HepG2 (cell line): ENCODE measurements around the gene KLHL28. TPM values are rescaled to one million over a fixed set of nuclear protein-coding genes. Genes with fewer than 3 reads are reported as not detected.

Experiments used
- ATAC-seq: fragments of 200-7000 bp; cut with Tn5 transposase; 3 replicates; pipeline ENCODE4 v1.9.1; 2020; ENCODE audit warnings: mild to moderate bottlenecking, moderate library complexity
- BruUV-seq: library from RNA; stranded (reverse); fragments of 400-500 nt; replicated peaks from 2 replicates; lab custom pipeline; 2021; lab: Mats Ljungman, UMichigan
- CTCF ChIA-PET: fragments of 300-600 bp; formaldehyde crosslinking; extraction: SDS; loops from one replicate; lab custom pipeline; 2021; ENCODE audit warnings: low total read pairs, inconsistent platforms, low intra/inter-chr PET ratio; lab: Yijun Ruan, JAX
- POLR2A ChIA-PET: fragments of 350-600 bp; sonication (Branson Sonifier 250); formaldehyde crosslinking; loops from one replicate; lab custom pipeline; 2020; ENCODE audit warnings: antibody characterized with exemption, inconsistent platforms; lab: Yijun Ruan, JAX
- DNase-seq: peaks from one replicate; pipeline ENCODE4 v3.0.0-alpha.2; 2015; ENCODE audit warnings: low spot score
- FAIRE-seq: peaks from 3 replicates; lab custom pipeline; 2011; peaks lifted over from hg19 to GRCh38; lab: Jason Lieb, UNC
- H2AFZ ChIP-seq: one replicate; pipeline ENCODE4 v1.6.1; 2011; ENCODE audit warnings: low read length, inconsistent platforms
- H3K27ac ChIP-seq: fragments of 300-600 bp; 3 replicates; pipeline ENCODE4 v1.8.0; 2011; ENCODE audit warnings: mixed run types, mild to moderate bottlenecking, mixed read lengths, low read length, inconsistent platforms; ENCODE audit not compliant: insufficient read depth; ENCODE audit errors: extremely low read length
- H3K27me3 ChIP-seq, 2 experiments: fragments of 200-600 bp in 1 of 2; 2 replicates in 1 of 2; 3 replicates in 1 of 2; pipeline versions ENCODE4 v1.6.0 to v1.8.0; 2011; ENCODE audit warnings: low read length in 2 of 2, mild to moderate bottlenecking in 2 of 2, moderate library complexity in 2 of 2, inconsistent platforms in 1 of 2; ENCODE audit not compliant: insufficient read depth in 2 of 2, control insufficient read depth in 1 of 2
- H3K36me3 ChIP-seq, 2 experiments: fragments of 200-600 bp in 1 of 2; replicated peaks in 1 of 2; 2 replicates in 1 of 2; 3 replicates in 1 of 2; pipeline versions ENCODE4 v1.5.1 to v1.8.0; 2011; ENCODE audit warnings: low read length in 2 of 2, inconsistent platforms in 1 of 2; ENCODE audit not compliant: insufficient read depth in 2 of 2, control insufficient read depth in 1 of 2
- H3K4me1 ChIP-seq: 2 replicates; pipeline ENCODE4 v1.5.1; 2012; ENCODE audit warnings: low read length, inconsistent platforms; ENCODE audit not compliant: insufficient read depth
- H3K4me2 ChIP-seq: 2 replicates; pipeline ENCODE4 v1.6.0; 2011; ENCODE audit warnings: low read depth, low read length, inconsistent platforms
- H3K4me3 ChIP-seq, 3 experiments: fragments of 200-600 bp in 1 of 3; sonication (generic), shearing (Covaris generic) in 1 of 3; replicated peaks in 1 of 3; 2 replicates each; pipeline ENCODE4 v1.5.1; 2011 to 2016; ENCODE audit warnings: low read length in 3 of 3, inconsistent platforms in 2 of 3, low read depth in 2 of 3, mild to moderate bottlenecking in 2 of 3, control low read depth in 1 of 3, mixed read lengths in 1 of 3; ENCODE audit not compliant: insufficient read depth in 1 of 3
- H3K79me2 ChIP-seq: one replicate; pipeline ENCODE4 v1.6.1; 2011; ENCODE audit warnings: low read length, inconsistent platforms; ENCODE audit not compliant: insufficient read depth
- H3K9ac ChIP-seq: 2 replicates; pipeline ENCODE4 v1.6.0; 2011; ENCODE audit warnings: mild to moderate bottlenecking, low read depth, low read length, inconsistent platforms; ENCODE audit not compliant: insufficient read depth
- H3K9me3 ChIP-seq: 2 replicates; pipeline ENCODE4 v1.5.1; 2012; ENCODE audit warnings: mild to moderate bottlenecking, low read length
- H4K20me1 ChIP-seq: 2 replicates; pipeline ENCODE4 v1.6.0; 2011; ENCODE audit warnings: inconsistent platforms, mild to moderate bottlenecking, low read length, moderate library complexity; ENCODE audit not compliant: insufficient read depth
- ATF1 ChIP-seq: IDR thresholded peaks from 2 replicates; pipeline ENCODE4 v1.6.1; 2016; ENCODE audit warnings: mild to moderate bottlenecking, control low read depth
- HDAC1 ChIP-seq: sonication (generic); formaldehyde crosslinking; IDR thresholded peaks from 2 replicates; pipeline ENCODE4 v1.5.1; 2020; ENCODE audit warnings: mild to moderate bottlenecking, missing genetic modification reagents
- HHEX ChIP-seq: IDR thresholded peaks from 2 replicates; pipeline ENCODE4 v1.6.1; 2016; ENCODE audit warnings: control low read depth
- ISX ChIP-seq: sonication (generic); formaldehyde crosslinking; conservative IDR thresholded peaks from 2 replicates; pipeline ENCODE4 v1.5.0; 2020; ENCODE audit warnings: missing genetic modification reagents
- MED8 ChIP-seq: sonication (generic); formaldehyde crosslinking; IDR thresholded peaks from 2 replicates; pipeline ENCODE4 v1.8.1; 2023; ENCODE audit warnings: mild to moderate bottlenecking, missing genetic modification reagents; ENCODE audit not compliant: insufficient replicate concordance
- NCOR1 ChIP-seq: fragments of 200-600 bp; sonication (generic); IDR thresholded peaks from 2 replicates; pipeline ENCODE4 v1.7.0; 2017; ENCODE audit warnings: antibody characterized with exemption, low read length, borderline replicate concordance
- NR2F1 ChIP-seq, 2 experiments: fragments of 450-650 bp in 1 of 2; formaldehyde crosslinking in 1 of 2; IDR thresholded peaks; 2 replicates each; pipeline versions ENCODE4 v1.5.0 to v1.6.1; 2016 to 2020; ENCODE audit warnings: mild to moderate bottlenecking in 1 of 2, missing compliant biosample characterization in 1 of 2, missing genetic modification reagents in 1 of 2, moderate library complexity in 1 of 2
- PLRG1 ChIP-seq: fragments of 450-650 bp; conservative IDR thresholded peaks from 2 replicates; pipeline ENCODE4 v1.6.1; 2016
- ZC3H4 ChIP-seq: sonication (generic); formaldehyde crosslinking; IDR thresholded peaks from 2 replicates; pipeline ENCODE4 v1.4.0; 2020; ENCODE audit warnings: missing genetic modification reagents, borderline replicate concordance
- ZNF607 ChIP-seq: sonication (generic); formaldehyde crosslinking; IDR thresholded peaks from 2 replicates; pipeline ENCODE4 v1.5.1; 2020; ENCODE audit warnings: missing genetic modification reagents, mild to moderate bottlenecking, borderline replicate concordance
- WGBS: methylation state at CpG from one replicate; pipeline ENCODE4 v1.1.6; 2017; ENCODE audit warnings: low lambda C conversion rate; 5-methylcytosine and 5-hydroxymethylcytosine counted together
- in situ Hi-C: cut with HindIII; loops from 2 replicates; pipeline ENCODE4 v1.10.0; 2017; ENCODE audit warnings: low pct_unique_long_range_greater_than_20kb; ENCODE audit not compliant: extremely low pct_ligation_motif_present
- intact Hi-C: fragments of 100-400 bp; cut with micrococcal nuclease; formaldehyde crosslinking; loops from one replicate; pipeline ENCODE4 v1.10.0; 2022; ENCODE audit not compliant: unreplicated experiment
- polyA plus RNA-seq, 8 experiments: library from polyadenylated mRNA; depleted of rRNA in 3 of 8; stranded (reverse) in 7 of 8; unstranded in 1 of 8; fragments of >200 nt; fragmentation: Illumina TruSeq in 4 of 8; extraction: Trizol in 4 of 8; gene quantifications; 2 replicates each; pipeline versions ENCODE4 v1.2.1 to v1.2.3, GENCODE V29; 2011 to 2016; ENCODE audit warnings: low read depth in 4 of 8, missing spikeins in 1 of 8, mixed read lengths in 1 of 8; ENCODE audit not compliant: insufficient read depth in 1 of 8
- total RNA-seq, 5 experiments: library from RNA; depleted of rRNA; stranded (reverse); fragments of >200 nt; fragmentation: Illumina TruSeq; extraction: Trizol; gene quantifications; 2 replicates each; pipeline ENCODE4 v1.2.3, GENCODE V29; 2016; ENCODE audit warnings: low read depth in 1 of 5
- TF ChIP-seq, protein P1 (sequence below): sonication (generic); formaldehyde crosslinking; IDR thresholded peaks from one replicate; pipeline ENCODE4 v1.5.1; 2020; ENCODE audit warnings: mild to moderate bottlenecking, missing genetic modification reagents; ENCODE audit errors: not compliant biosample characterization
- TF ChIP-seq, protein P2 (sequence below): sonication (generic); formaldehyde crosslinking; IDR thresholded peaks from 2 replicates; pipeline ENCODE4 v1.5.0; 2020; ENCODE audit warnings: mild to moderate bottlenecking, missing genetic modification reagents
- TF ChIP-seq, protein P3 (sequence below): sonication (generic); formaldehyde crosslinking; IDR thresholded peaks from 2 replicates; pipeline ENCODE4 v1.4.0; 2020; ENCODE audit warnings: missing genetic modification reagents, low read depth, mild to moderate bottlenecking, borderline replicate concordance

Gene KLHL28
- total and polyA plus RNA-seq, 2 of the 13 experiments (the other 11 are each of a cell fraction or from before 2014, with no cell fraction given) = 3.4 to 6.6 TPM

DNA sequence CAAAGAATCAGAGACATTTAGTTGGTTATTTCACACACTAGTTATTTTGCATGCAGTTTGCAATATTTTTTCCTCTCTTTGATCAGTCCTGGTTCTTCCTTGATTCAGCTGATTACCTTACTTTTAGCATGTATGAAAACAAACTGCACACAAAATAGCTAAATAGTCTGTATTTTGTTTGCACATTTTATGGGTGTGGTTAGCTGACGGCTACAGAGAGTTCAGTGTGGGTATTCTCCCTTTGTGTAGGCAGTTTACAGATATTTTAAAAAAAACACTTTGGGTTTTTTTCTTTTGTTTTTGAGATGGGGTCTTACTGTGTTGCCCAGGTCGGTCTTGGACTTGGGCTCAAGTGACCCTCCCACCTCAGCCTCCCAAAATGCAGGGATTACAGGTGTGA, 28.8 kb upstream of the KLHL28 start:
- no peaks in the 10 kb centered on the region for H3K9me3 ChIP-seq
- CTCF ChIA-PET = no interaction called here
- POLR2A ChIA-PET = no interaction called here
- peaks cover 5% of the 10 kb centered on the region for H3K79me2 ChIP-seq
- FAIRE-seq (no peak), ATAC-seq (no peak), DNase-seq (no peak)
- 84% methylated on average over 2 of the region's 2 CpGs for WGBS
- no peak overlapping the region for H2AFZ ChIP-seq
- H3K4me2 ChIP-seq = no peak overlapping the region
- in situ Hi-C loops (no loop called here), intact Hi-C loops (no loop called here)
- H4K20me1 ChIP-seq = no peaks in the 10 kb centered on the region
- H3K4me1 ChIP-seq = peaks cover 22% of the 10 kb centered on the region
- H3K27me3 ChIP-seq = no peaks in the 10 kb centered on the region
- no peak overlapping the region for H3K27ac ChIP-seq
- no TSS peak for BruUV-seq
- no peaks in the 10 kb centered on the region; a peak in 1 of 5 replicates for H3K36me3 ChIP-seq
- no peak for TF ChIP-seq ISX
- no peak for TF ChIP-seq HDAC1 (CRISPR knock-in tag)
- TF ChIP-seq, protein P1, sequence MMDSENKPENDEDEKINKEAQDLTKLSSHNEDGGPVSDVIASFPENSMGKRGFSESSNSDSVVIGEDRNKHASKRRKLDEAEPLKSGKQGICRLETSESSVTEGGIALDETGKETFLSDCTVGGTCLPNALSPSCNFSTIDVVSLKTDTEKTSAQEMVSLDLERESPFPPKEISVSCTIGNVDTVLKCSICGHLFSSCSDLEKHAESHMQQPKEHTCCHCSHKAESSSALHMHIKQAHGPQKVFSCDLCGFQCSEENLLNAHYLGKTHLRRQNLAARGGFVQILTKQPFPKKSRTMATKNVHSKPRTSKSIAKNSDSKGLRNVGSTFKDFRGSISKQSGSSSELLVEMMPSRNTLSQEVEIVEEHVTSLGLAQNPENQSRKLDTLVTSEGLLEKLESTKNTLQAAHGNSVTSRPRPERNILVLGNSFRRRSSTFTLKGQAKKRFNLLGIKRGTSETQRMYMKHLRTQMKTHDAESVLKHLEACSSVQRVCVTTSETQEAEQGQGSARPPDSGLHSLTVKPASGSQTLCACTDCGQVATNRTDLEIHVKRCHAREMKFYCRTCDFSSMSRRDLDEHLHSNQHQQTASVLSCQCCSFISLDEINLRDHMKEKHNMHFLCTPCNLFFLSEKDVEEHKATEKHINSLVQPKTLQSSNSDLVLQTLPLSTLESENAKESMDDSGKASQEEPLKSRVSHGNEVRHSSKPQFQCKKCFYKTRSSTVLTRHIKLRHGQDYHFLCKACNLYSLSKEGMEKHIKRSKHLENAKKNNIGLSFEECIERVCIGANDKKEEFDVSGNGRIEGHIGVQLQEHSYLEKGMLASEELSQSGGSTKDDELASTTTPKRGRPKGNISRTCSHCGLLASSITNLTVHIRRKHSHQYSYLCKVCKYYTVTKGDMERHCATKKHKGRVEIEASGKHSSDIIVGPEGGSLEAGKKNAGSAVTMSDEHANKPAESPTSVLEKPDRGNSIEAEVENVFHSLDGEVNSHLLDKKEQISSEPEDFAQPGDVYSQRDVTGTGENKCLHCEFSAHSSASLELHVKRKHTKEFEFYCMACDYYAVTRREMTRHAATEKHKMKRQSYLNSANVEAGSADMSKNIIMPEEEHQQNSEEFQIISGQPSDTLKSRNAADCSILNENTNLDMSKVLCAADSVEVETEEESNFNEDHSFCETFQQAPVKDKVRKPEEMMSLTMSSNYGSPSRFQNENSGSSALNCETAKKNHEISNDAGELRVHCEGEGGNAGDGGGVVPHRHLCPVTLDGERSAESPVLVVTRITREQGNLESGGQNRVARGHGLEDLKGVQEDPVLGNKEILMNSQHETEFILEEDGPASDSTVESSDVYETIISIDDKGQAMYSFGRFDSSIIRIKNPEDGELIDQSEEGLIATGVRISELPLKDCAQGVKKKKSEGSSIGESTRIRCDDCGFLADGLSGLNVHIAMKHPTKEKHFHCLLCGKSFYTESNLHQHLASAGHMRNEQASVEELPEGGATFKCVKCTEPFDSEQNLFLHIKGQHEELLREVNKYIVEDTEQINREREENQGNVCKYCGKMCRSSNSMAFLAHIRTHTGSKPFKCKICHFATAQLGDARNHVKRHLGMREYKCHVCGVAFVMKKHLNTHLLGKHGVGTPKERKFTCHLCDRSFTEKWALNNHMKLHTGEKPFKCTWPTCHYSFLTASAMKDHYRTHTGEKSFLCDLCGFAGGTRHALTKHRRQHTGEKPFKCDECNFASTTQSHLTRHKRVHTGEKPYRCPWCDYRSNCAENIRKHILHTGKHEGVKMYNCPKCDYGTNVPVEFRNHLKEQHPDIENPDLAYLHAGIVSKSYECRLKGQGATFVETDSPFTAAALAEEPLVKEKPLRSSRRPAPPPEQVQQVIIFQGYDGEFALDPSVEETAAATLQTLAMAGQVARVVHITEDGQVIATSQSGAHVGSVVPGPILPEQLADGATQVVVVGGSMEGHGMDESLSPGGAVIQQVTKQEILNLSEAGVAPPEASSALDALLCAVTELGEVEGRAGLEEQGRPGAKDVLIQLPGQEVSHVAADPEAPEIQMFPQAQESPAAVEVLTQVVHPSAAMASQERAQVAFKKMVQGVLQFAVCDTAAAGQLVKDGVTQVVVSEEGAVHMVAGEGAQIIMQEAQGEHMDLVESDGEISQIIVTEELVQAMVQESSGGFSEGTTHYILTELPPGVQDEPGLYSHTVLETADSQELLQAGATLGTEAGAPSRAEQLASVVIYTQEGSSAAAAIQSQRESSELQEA = no peak
- no peak for TF ChIP-seq PLRG1
- TF ChIP-seq, protein P2, sequence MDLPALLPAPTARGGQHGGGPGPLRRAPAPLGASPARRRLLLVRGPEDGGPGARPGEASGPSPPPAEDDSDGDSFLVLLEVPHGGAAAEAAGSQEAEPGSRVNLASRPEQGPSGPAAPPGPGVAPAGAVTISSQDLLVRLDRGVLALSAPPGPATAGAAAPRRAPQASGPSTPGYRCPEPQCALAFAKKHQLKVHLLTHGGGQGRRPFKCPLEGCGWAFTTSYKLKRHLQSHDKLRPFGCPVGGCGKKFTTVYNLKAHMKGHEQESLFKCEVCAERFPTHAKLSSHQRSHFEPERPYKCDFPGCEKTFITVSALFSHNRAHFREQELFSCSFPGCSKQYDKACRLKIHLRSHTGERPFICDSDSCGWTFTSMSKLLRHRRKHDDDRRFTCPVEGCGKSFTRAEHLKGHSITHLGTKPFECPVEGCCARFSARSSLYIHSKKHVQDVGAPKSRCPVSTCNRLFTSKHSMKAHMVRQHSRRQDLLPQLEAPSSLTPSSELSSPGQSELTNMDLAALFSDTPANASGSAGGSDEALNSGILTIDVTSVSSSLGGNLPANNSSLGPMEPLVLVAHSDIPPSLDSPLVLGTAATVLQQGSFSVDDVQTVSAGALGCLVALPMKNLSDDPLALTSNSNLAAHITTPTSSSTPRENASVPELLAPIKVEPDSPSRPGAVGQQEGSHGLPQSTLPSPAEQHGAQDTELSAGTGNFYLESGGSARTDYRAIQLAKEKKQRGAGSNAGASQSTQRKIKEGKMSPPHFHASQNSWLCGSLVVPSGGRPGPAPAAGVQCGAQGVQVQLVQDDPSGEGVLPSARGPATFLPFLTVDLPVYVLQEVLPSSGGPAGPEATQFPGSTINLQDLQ (CRISPR knock-in tag) = no peak
- TF ChIP-seq MED8 (CRISPR knock-in tag) = no peak
- no peak for TF ChIP-seq ZC3H4
- no peak for TF ChIP-seq NCOR1
- no peak for TF ChIP-seq HHEX (CRISPR knock-in tag)
- TF ChIP-seq NR2F1 (CRISPR knock-in tag; IDR thresholded peaks at IDR 0.05) = no peak
- no peak for TF ChIP-seq ATF1 (CRISPR knock-in tag)
- TF ChIP-seq, protein P3, sequence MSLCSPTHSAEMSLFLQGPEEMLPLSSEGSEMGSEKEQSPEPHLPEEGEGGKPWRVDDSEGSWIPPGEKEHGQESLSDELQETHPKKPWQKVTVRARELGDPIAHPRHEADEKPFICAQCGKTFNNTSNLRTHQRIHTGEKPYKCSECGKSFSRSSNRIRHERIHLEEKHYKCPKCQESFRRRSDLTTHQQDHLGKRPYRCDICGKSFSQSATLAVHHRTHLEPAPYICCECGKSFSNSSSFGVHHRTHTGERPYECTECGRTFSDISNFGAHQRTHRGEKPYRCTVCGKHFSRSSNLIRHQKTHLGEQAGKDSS (CRISPR knock-in tag) = no peak
- no peak for TF ChIP-seq ZNF607 (CRISPR knock-in tag)
- no peak overlapping the region for H3K9ac ChIP-seq
- H3K4me3 ChIP-seq = no peak overlapping the region
